ENCODE measurements around the gene RAD9B. TPM values are rescaled to one million over a fixed set of nuclear protein-coding genes. Genes with fewer than 3 reads are reported as not detected.
"Not testable (repeated sequence)": the region's sequence is repeated elsewhere in the genome, so short reads cannot be mapped to it uniquely, and the experiment has no call there.

RAD9B gene
- total RNA-seq, 2 experiments from 2014 or later, result 1.5 to 2.2 TPM

DNA sequence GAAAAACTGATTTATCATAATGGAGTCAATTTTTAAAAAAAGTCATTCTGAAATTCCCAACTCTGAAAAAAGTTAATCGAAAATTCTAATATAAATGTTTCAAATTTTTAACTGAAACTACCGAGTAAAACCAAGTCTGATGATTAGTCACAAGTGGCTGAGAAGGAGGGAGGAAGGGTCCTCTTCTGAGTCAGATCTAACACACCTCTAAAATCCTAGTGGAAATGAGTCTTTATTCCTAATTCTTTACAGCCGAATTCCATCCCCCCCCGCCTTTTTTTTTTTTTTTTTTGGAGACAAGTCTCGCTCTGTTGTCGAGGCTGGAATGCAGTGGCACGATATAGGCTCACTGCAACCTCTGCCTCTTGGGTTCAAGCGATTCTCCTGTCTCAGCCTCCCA is 37.9 kb downstream of the RAD9B start:
- Mint-ChIP-seq H3K27ac (no peak overlapping the region), H3K27me3 (no peaks in the 10 kb centered on the region), H3K4me1 (peaks cover 31% of the 10 kb centered on the region), H3K36me3 (ENCODE audit: low read depth) (peaks cover 55% of the 10 kb centered on the region), H3K9me3 (ENCODE audit: low read depth) (no peaks in the 10 kb centered on the region), H3K4me3 (no peak overlapping the region)
- intact Hi-C loops (cut with DNase I, micrococcal nuclease), result loop anchor here in 1 of 2 experiments (10.0 kb wide), 1 partner anchor 285 kb away; no protein-coding TSS in a partner anchor
- DNase-seq, result no peak
- ChIA-PET POLR2A (interaction anchor here (0.6 kb wide), 1 partner anchor 102 kb away, joined by 3 read pairs; no protein-coding TSS in a partner anchor), CTCF (interaction anchor here (1.1 to 2.5 kb wide), 4 partner anchors 10 to 74 kb away, joined by 3 to 11 read pairs (median 3); no protein-coding TSS in a partner anchor)
- no peak for ATAC-seq

DNA sequence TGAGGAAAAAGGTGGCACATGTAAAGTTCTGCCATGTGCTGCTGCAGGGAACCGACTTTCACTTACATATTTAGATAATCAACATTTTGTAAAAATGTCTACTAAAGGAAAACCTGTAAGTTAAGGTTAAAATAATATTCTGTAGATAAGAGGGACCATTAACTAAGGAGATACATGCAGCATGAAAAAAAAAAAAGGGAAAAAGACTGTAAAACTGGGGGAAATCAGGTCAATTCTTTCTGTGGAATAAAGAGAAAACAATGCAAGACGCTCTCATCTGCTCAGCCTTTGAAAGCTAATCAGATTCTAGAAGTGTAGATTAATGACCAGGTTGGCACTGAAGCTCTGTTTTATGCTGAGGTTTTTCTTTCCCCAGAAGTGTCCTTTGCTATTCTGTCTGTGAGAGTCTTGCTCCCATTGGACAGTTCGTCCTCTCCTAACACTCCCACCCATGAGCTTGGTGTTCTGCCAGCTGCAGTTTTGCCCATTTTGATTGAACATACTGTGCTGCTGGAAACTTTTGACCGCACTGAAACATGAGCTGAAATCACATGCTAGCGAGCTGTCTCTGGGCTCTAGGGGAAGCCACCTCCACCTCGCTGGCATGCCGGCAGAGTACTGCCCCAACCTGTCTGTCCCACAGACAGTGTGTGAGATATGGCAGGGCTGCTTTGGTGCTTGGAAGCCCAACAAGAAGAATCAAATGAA is 41.3 kb downstream of the RAD9B start:
- peak; percentile 39 for ATAC-seq
- DNase-seq, result peak; percentile 18
- no peaks in the 10 kb centered on the region for H3K9me3 Mint-ChIP-seq (ENCODE audit: low read depth)
- ChIA-PET CTCF (interaction anchor here (0.5 to 3.1 kb wide), 12 partner anchors 9 to 119 kb away, joined by 3 to 17 read pairs (median 4); partner anchors contain the start of gene ARPC3), POLR2A (no interaction called here)
- intact Hi-C loops (cut with DNase I, micrococcal nuclease), result loop anchor here in 1 of 2 experiments (10.0 kb wide), 1 partner anchor 281 kb away; no protein-coding TSS in a partner anchor
- H3K27me3 Mint-ChIP-seq, result no peaks in the 10 kb centered on the region
- H3K36me3 Mint-ChIP-seq (ENCODE audit: low read depth), result peaks cover 51% of the 10 kb centered on the region
- H3K4me1 Mint-ChIP-seq, result peaks cover 46% of the 10 kb centered on the region
- H3K4me3 Mint-ChIP-seq, result no peak overlapping the region
- peak overlapping the region; percentile 69 for H3K27ac Mint-ChIP-seq

DNA sequence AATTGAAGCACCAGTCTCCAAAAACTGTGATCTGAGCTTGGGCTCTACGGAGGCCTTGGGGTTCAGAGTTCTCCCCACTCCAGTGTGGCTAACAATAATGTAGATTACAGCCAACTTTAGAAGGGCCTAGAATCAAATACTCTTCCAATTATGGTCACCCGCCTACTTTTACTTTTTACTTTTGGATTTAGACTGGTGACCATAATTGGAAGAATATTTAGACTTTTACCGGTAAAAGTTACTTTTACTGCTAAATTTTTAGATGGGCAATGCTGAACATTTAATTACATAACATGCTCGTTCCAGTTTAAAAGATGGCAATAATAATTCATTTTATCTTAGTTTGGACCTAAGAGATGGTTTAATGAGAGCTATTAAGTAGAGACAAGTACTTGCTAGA is 41.8 kb downstream of the RAD9B start:
- H3K4me1 Mint-ChIP-seq, result peaks cover 50% of the 10 kb centered on the region
- intact Hi-C loops (cut with DNase I, micrococcal nuclease), result loop anchor here in 1 of 2 experiments (10.0 kb wide), 1 partner anchor 281 kb away; no protein-coding TSS in a partner anchor
- H3K4me3 Mint-ChIP-seq, result no peak overlapping the region
- H3K9me3 Mint-ChIP-seq (ENCODE audit: low read depth), result no peaks in the 10 kb centered on the region
- POLR2A ChIA-PET, result no interaction called here
- H3K27ac Mint-ChIP-seq, result no peak overlapping the region
- no peak for DNase-seq
- peaks cover 51% of the 10 kb centered on the region for H3K36me3 Mint-ChIP-seq (ENCODE audit: low read depth)
- no peak for ATAC-seq
- H3K27me3 Mint-ChIP-seq, result no peaks in the 10 kb centered on the region
- CTCF ChIA-PET, result interaction anchor here (0.5 to 3.1 kb wide), 12 partner anchors 8 to 119 kb away, joined by 3 to 17 read pairs (median 4); partner anchors contain the start of gene ARPC3

DNA sequence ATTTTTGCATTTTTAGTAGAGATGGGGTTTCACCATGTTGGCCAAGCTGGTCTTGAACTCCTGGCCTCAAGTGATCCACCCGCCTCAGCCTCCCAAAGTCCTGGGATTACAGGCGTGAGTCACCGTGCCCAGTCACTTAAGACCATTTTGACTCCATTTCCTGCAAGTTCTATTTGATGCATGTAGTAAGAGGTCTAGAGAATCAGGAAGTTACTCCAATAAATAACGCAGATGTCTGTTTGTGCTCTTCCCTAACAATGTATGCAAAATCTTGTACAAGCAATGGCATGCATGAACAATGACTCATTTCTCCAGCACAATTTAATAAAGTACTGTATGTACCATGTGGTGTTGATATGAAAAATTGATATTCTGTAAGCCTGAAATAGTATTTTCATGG is 43.1 kb downstream of the RAD9B start:
- DNase-seq; H3K27ac Mint-ChIP-seq; H3K27me3 Mint-ChIP-seq; H3K9me3 Mint-ChIP-seq (ENCODE audit: low read depth); POLR2A ChIA-PET; H3K4me3 Mint-ChIP-seq; ATAC-seq: not testable (repeated sequence)
- peaks cover 50% of the 10 kb centered on the region for H3K36me3 Mint-ChIP-seq (ENCODE audit: low read depth)
- CTCF ChIA-PET, result interaction anchor here (3.1 kb wide), 1 partner anchor 56 kb away, joined by 17 read pairs; no protein-coding TSS in a partner anchor
- intact Hi-C loops (cut with DNase I, micrococcal nuclease), result loop anchor here in 1 of 2 experiments (10.0 kb wide), 1 partner anchor 280 kb away; no protein-coding TSS in a partner anchor
- peaks cover 47% of the 10 kb centered on the region for H3K4me1 Mint-ChIP-seq

DNA sequence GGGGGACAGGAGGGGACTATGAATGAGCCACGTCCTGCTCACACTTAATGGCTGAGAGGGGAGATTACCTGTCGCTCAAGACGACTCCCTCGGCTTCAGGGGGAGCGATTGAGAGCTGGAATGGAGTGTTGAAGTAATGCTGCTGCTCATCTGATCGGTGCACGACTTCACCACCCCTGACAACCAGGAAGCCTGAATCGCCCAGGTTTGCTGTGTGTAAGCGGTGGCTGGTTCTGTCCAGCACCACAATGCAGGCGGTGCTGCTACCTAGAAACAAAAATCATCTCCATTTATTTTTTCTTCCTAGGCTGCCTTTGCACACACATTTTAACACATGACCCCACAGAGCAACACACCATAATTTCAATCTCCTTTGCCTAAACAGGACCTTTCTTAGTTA is 43.7 kb downstream of the RAD9B start:
- ATAC-seq (no peak), DNase-seq (no peak)
- H3K4me1 Mint-ChIP-seq, result peaks cover 47% of the 10 kb centered on the region
- no peaks in the 10 kb centered on the region for H3K27me3 Mint-ChIP-seq
- ChIA-PET POLR2A (no interaction called here), CTCF (interaction anchor here (3.1 to 11.6 kb wide), 2 partner anchors 56 kb away, joined by 17 to 202 read pairs; no protein-coding TSS in a partner anchor)
- peak overlapping the region; percentile 3 for H3K27ac Mint-ChIP-seq
- H3K4me3 Mint-ChIP-seq, result no peak overlapping the region
- intact Hi-C loops (cut with DNase I, micrococcal nuclease), result loop anchor here in 1 of 2 experiments (10.0 kb wide), 1 partner anchor 279 kb away; no protein-coding TSS in a partner anchor
- H3K36me3 Mint-ChIP-seq (ENCODE audit: low read depth), result peaks cover 54% of the 10 kb centered on the region
- no peaks in the 10 kb centered on the region for H3K9me3 Mint-ChIP-seq (ENCODE audit: low read depth)

DNA sequence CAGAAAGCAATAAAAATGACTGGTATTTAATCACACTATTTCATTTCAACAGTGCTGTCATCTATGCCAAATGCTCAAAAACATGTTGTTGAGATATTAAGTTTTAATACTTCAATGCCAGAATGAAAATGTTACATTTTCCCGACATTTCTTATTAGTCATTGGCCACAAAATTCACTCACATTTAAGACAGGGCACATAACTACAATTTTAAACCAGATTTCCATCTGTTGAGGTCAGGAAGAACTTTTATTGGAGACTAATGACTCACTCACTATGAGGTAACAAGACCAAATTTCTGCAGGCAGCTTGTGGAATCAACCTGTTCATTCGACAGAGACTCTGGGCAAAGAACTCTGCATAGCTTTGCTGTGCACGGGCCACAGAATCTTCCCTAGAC is 44.2 kb downstream of the RAD9B start:
- ATAC-seq, result no peak
- peaks cover 47% of the 10 kb centered on the region for H3K4me1 Mint-ChIP-seq
- no peak overlapping the region for H3K4me3 Mint-ChIP-seq
- CTCF ChIA-PET, result interaction anchor here (11.6 kb wide), 1 partner anchor 56 kb away, joined by 202 read pairs; no protein-coding TSS in a partner anchor
- no peak for DNase-seq
- POLR2A ChIA-PET, result no interaction called here
- H3K27me3 Mint-ChIP-seq, result no peaks in the 10 kb centered on the region
- H3K36me3 Mint-ChIP-seq (ENCODE audit: low read depth), result peaks cover 58% of the 10 kb centered on the region
- no peaks in the 10 kb centered on the region for H3K9me3 Mint-ChIP-seq (ENCODE audit: low read depth)
- H3K27ac Mint-ChIP-seq, result peak overlapping the region; percentile 3
- intact Hi-C loops (cut with DNase I, micrococcal nuclease), result loop anchor here in 1 of 2 experiments (10.0 kb wide), 1 partner anchor 278 kb away; no protein-coding TSS in a partner anchor

DNA sequence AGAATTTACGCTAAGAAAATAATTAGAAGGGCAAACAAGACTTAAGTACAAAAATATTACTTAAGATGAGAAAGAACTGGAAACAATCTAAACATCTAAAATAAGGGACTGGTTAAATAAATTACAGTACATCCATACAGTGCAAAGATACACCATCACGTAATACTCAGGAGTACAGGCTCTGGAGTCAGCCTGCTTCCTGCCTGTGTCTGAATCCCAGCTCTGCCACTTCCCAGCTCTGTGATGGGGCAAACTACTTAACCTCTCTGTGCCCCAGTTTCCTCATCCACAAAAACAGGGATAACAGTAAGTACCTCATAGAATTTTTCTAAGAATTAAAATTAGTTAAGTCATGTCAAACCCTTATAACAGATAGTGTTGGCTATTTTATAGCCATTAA is 45.0 kb downstream of the RAD9B start:
- POLR2A ChIA-PET, result interaction anchor here (1.0 kb wide), 1 partner anchor 79 kb away, joined by 3 read pairs; the partner anchor contains the start of gene GPN3
- DNase-seq (no peak), ATAC-seq (no peak)
- peaks cover 51% of the 10 kb centered on the region for H3K4me1 Mint-ChIP-seq
- no peak overlapping the region for H3K27ac Mint-ChIP-seq
- no peaks in the 10 kb centered on the region for H3K9me3 Mint-ChIP-seq (ENCODE audit: low read depth)
- intact Hi-C loops (cut with DNase I, micrococcal nuclease), result loop anchor here in 1 of 2 experiments (10.0 kb wide), 1 partner anchor 278 kb away; no protein-coding TSS in a partner anchor
- CTCF ChIA-PET, result interaction anchor here (11.6 kb wide), 1 partner anchor 55 kb away, joined by 202 read pairs; no protein-coding TSS in a partner anchor
- H3K27me3 Mint-ChIP-seq, result no peaks in the 10 kb centered on the region
- H3K4me3 Mint-ChIP-seq, result no peak overlapping the region
- H3K36me3 Mint-ChIP-seq (ENCODE audit: low read depth), result peaks cover 62% of the 10 kb centered on the region

DNA sequence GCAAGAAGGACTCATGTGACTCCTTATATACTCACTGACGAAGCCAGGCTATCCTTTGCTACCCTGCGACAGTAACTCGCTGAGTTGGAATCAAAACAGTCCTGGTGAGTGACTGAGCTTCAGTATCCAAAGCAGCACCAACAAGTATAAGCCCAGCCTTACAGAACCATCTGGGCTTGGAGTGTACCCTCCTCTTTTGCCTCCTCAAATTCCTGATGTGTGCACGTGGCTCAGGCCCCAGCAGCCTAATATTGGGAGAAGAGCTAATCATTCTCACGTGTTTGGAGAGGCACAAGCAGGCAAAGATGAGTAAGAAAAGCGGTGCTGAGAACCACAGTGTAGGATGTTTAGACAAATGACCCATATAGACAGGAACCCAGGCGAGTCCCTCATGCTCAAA is 46.5 kb downstream of the RAD9B start:
- H3K4me1 Mint-ChIP-seq, result peaks cover 42% of the 10 kb centered on the region
- CTCF ChIA-PET, result interaction anchor here (0.7 to 11.6 kb wide), 11 partner anchors 10 to 98 kb away, joined by 3 to 202 read pairs (median 5); partner anchors contain the start of genes FAM216A and TCTN1
- no peaks in the 10 kb centered on the region for H3K9me3 Mint-ChIP-seq (ENCODE audit: low read depth)
- no peak overlapping the region for H3K4me3 Mint-ChIP-seq
- H3K36me3 Mint-ChIP-seq (ENCODE audit: low read depth), result peaks cover 53% of the 10 kb centered on the region
- DNase-seq (no peak), ATAC-seq (no peak)
- POLR2A ChIA-PET, result interaction anchor here (0.7 kb wide), 1 partner anchor 228 kb away, joined by 7 read pairs; no protein-coding TSS in a partner anchor
- intact Hi-C loops (cut with DNase I, micrococcal nuclease), result loop anchor here in 1 of 2 experiments (10.0 kb wide), 1 partner anchor 276 kb away; no protein-coding TSS in a partner anchor
- no peaks in the 10 kb centered on the region for H3K27me3 Mint-ChIP-seq
- no peak overlapping the region for H3K27ac Mint-ChIP-seq

DNA sequence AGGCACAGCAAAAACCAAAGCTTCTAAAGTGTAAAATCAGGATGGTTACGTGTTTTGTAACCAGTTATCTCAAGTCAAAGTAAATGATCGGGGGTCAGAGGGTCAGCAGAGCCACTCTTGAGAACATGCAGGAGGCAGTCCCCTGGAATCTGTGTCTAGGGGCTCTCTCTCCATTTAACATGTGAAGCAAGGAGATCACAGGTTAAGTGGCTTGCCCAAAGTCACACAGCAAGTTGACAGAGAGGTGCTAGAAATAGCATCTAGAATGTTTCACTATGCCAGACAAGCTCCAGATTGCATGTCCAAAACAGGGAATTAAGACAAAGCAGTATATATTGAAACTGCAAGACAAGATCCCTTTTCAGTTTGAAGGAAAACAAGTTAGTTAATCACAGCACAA is 47.6 kb downstream of the RAD9B start:
- ChIA-PET POLR2A (interaction anchor here (0.6 kb wide), 1 partner anchor 1066 kb away, joined by 5 read pairs; no protein-coding TSS in a partner anchor), CTCF (interaction anchor here (0.7 to 11.6 kb wide), 9 partner anchors 10 to 172 kb away, joined by 3 to 202 read pairs (median 3); partner anchors contain the start of genes FAM216A and TCTN1)
- no peaks in the 10 kb centered on the region for H3K27me3 Mint-ChIP-seq
- no peak overlapping the region for H3K27ac Mint-ChIP-seq
- H3K4me1 Mint-ChIP-seq, result peaks cover 41% of the 10 kb centered on the region
- H3K4me3 Mint-ChIP-seq, result no peak overlapping the region
- H3K9me3 Mint-ChIP-seq (ENCODE audit: low read depth), result no peaks in the 10 kb centered on the region
- peaks cover 47% of the 10 kb centered on the region for H3K36me3 Mint-ChIP-seq (ENCODE audit: low read depth)
- ATAC-seq (no peak), DNase-seq (no peak)
- intact Hi-C loops (cut with DNase I, micrococcal nuclease), result loop anchor here (5.0 to 10.0 kb wide), 2 partner anchors 37 to 275 kb away; no protein-coding TSS in a partner anchor

DNA sequence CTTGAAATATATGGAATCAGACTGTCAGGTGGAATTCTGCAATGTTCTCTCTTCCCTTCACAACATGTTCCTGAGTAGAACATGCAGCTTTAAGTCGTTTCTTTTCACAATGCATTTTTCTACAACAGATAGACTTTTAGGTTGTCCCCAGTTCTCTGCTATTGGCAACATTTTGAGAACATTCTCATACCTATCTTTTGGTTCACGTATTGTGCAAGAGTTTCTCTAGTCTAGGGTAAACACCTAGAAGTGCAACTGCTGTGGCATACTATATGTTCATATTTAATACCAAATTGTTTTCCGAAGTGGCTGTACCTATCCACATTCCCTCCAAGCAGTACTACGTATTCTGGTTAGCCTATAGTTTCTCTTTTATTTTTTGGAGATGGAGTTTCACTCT is 48.9 kb downstream of the RAD9B start:
- H3K36me3 Mint-ChIP-seq (ENCODE audit: low read depth), result peaks cover 39% of the 10 kb centered on the region
- ChIA-PET CTCF (interaction anchor here (0.9 to 11.6 kb wide), 4 partner anchors 9 to 51 kb away, joined by 3 to 202 read pairs (median 5); no protein-coding TSS in a partner anchor), POLR2A (no interaction called here)
- intact Hi-C loops (cut with DNase I, micrococcal nuclease), result loop anchor here in 1 of 2 experiments (5.0 kb wide), 1 partner anchor 39 kb away; no protein-coding TSS in a partner anchor
- no peak for DNase-seq
- H3K9me3 Mint-ChIP-seq (ENCODE audit: low read depth), result no peaks in the 10 kb centered on the region
- no peak overlapping the region for H3K4me3 Mint-ChIP-seq
- no peak overlapping the region for H3K27ac Mint-ChIP-seq
- H3K4me1 Mint-ChIP-seq, result peaks cover 42% of the 10 kb centered on the region
- H3K27me3 Mint-ChIP-seq, result no peaks in the 10 kb centered on the region
- ATAC-seq, result no peak

Measured in activated CD4-positive, alpha-beta T cell treated with anti-CD3 and anti-CD28 coated beads for 36 hours (primary cell).